Adrenal gland (tissue), 19 donors: ENCODE results near the gene CNOT6. TPM values are rescaled to one million over a fixed set of nuclear protein-coding genes. Genes with fewer than 3 reads are reported as not detected.
"Not testable (repeated sequence)": the region's sequence is repeated elsewhere in the genome, so short reads cannot be mapped to it uniquely, and the experiment has no call there.

ENCODE experiments used
- DNase-seq, 7 donors: peaks; one replicate each; pipeline ENCODE4 v3.0.0-alpha.2; 2019 to 2020
- H3K27ac ChIP-seq, 5 donors: fragments of 200-600 bp; sonication (generic) in 4 of 5; 1 replicate in 3 of 5; 2 replicates in 2 of 5; pipeline versions ENCODE4 v1.5.1 to v1.8.0; 2016 to 2020; ENCODE audit warnings: mild to moderate bottlenecking in 1 of 5
- H3K27me3 ChIP-seq: fragments of 200-600 bp; 2 replicates; pipeline ENCODE4 v1.8.0; 2021
- H3K36me3 ChIP-seq, 2 donors: fragments of 200-600 bp; replicated peaks in 1 of 2; 1 replicate in 1 of 2; 2 replicates in 1 of 2; pipeline versions ENCODE4 v1.5.1 to v1.8.0; 2018 to 2022
- H3K4me1 ChIP-seq, 2 donors: fragments of 200-600 bp; replicated peaks in 1 of 2; 1 replicate in 1 of 2; 2 replicates in 1 of 2; pipeline versions ENCODE4 v1.5.1 to v1.8.0; 2018 to 2021
- H3K4me3 ChIP-seq, 4 donors: fragments of 200-600 bp; sonication (generic) in 3 of 4; one replicate each; pipeline ENCODE4 v1.5.1; 2016 to 2018
- H3K9me3 ChIP-seq, 3 donors: fragments of 200-600 bp; sonication (generic) in 1 of 3; replicated peaks in 1 of 3; 1 replicate in 2 of 3; 2 replicates in 1 of 3; pipeline versions ENCODE4 v1.5.1 to v1.8.0; 2016 to 2021
- CTCF ChIP-seq, 6 experiments: fragments of 450-650 bp in 4 of 6; fragments of 200-600 bp in 2 of 6; sonication (generic) in 1 of 6; IDR thresholded peaks; 1 replicate in 5 of 6; 2 replicates in 1 of 6; pipeline versions ENCODE4 v1.5.1 to v1.8.0; 2016 to 2021; ENCODE audit warnings: antibody characterized with exemption in 6 of 6, mild to moderate bottlenecking in 2 of 6, moderate library complexity in 1 of 6
- POLR2A ChIP-seq, 2 donors: fragments of 450-650 bp; IDR thresholded peaks; one replicate each; pipeline ENCODE4 v1.6.1; 2017; ENCODE audit warnings: antibody characterized with exemption in 2 of 2, mild to moderate bottlenecking in 2 of 2, moderate library complexity in 1 of 2
- WGBS, 4 donors: extraction: QIAGEN DNeasy Blood & Tissue Kit in 2 of 4; methylation state at CpG; one replicate each; pipeline versions ENCODE4 v1.1.5 to v1.1.7; 2013 to 2017; 5-methylcytosine and 5-hydroxymethylcytosine counted together
- intact Hi-C, 2 donors: fragments of 100-400 bp; cut with DNase I; formaldehyde crosslinking; loops; one replicate each; pipeline versions ENCODE4 v1.14.1 to v1.15.0; 2022 to 2023
- long read RNA-seq, 10 donors: library from polyadenylated mRNA in 3 of 10; unstranded in 2 of 10; stranded (forward) in 1 of 10; transcript quantifications; one replicate each; pipeline ENCODE4 v2.0.0 and lab custom pipeline, GENCODE V29; 2021 to 2026
- polyA plus RNA-seq, 3 donors: library from polyadenylated mRNA; stranded (reverse); fragments of 200-250 nt in 2 of 3; fragments of 350-450 nt in 1 of 3; fragmentation: Illumina TruSeq in 1 of 3; extraction: RNeasy Lipid Tissue Mini Kit (QIAGEN cat#74804) in 1 of 3; gene quantifications; one replicate each; pipeline ENCODE4 v1.2.3, GENCODE V29; 2013 to 2014
- total RNA-seq, 9 donors: library from RNA; depleted of rRNA in 4 of 9; stranded (reverse); fragments of >200 nt in 4 of 9; fragments of 120-200 nt in 1 of 9; fragmentation: NEBNext Ultra II Directional in 1 of 9; extraction: Animal tissue kit (Norgen Biotek cat#: 25700) in 1 of 9; gene quantifications; one replicate each; pipeline versions ENCODE4 v1.1.0 to v1.2.4, GENCODE V29; 2013 to 2023
- donor health status: healthy with polysubstance abuse.
- donor health status: Bipolar disorder and iron deficiency.
- donor health status: DM: yes; HTN: yes; CAD: no.
- donor health status: DM: no; HTN: no; CAD: no.
- donor health status: DM: no; HTN: no; CAD: no.
- donor health status: DM: yes; HTN: yes; CAD: no.

Gene CNOT6
- 10 to 100 TPM in 5 of 9 donors, 1 to 10 TPM in 4; 6.9 to 19.9 (median 13.1) TPM for total RNA-seq
- polyA plus RNA-seq: 10 to 100 TPM in 1 of 3 donors, 1 to 10 TPM in 2; 4.4 to 16.9 (median 6.3) TPM
- long read RNA-seq, donor 1, full-length matches to known transcripts: 3 of 3 reads
- long read RNA-seq, donor 1, partial matches to known transcripts: 0 of 3 reads
- long read RNA-seq, donor 1, other reads (novel, unspliced or antisense): 0 of 3 reads
- long read RNA-seq, donor 2, full-length matches to known transcripts: 3 of 3 reads
- long read RNA-seq, donor 2, partial matches to known transcripts: 0 of 3 reads
- long read RNA-seq, donor 2, other reads (novel, unspliced or antisense): 0 of 3 reads
- long read RNA-seq, donor 3, full-length matches to known transcripts: 1 of 1 reads
- long read RNA-seq, donor 3, partial matches to known transcripts: 0 of 1 reads
- long read RNA-seq, donor 3, other reads (novel, unspliced or antisense): 0 of 1 reads
- long read RNA-seq, donor 4: 0 reads
- long read RNA-seq, donor 5, full-length matches to known transcripts: 7 of 11 reads
- long read RNA-seq, donor 5, partial matches to known transcripts: 2 of 11 reads
- long read RNA-seq, donor 5, other reads (novel, unspliced or antisense): 2 of 11 reads
- long read RNA-seq, donor 6, partial matches to known transcripts: 1 of 1 reads
- long read RNA-seq, donor 6, other reads (novel, unspliced or antisense): 0 of 1 reads
- long read RNA-seq, donor 7: 0 reads
- long read RNA-seq, donor 8, full-length matches to known transcripts: 1 of 1 reads
- long read RNA-seq, donor 8, partial matches to known transcripts: 0 of 1 reads
- long read RNA-seq, donor 8, other reads (novel, unspliced or antisense): 0 of 1 reads
- long read RNA-seq, donor 9, full-length matches to known transcripts: 2 of 2 reads
- long read RNA-seq, donor 9, partial matches to known transcripts: 0 of 2 reads
- long read RNA-seq, donor 9, other reads (novel, unspliced or antisense): 0 of 2 reads
- long read RNA-seq, donor 10: 0 reads

GRCh38 chr5:180494060-180494509 is at the start of gene CNOT6:
Gene CNOT6 (plus strand): TSS chr5:180494379. CDS start chr5:180529277, 34,898 bp downstream.
- 0 to 2% (median 1%) methylated on average over 35 to 56 of the region's 56 CpGs for WGBS, 4 donors
- H3K4me3 ChIP-seq: peak within 1 kb of the TSS; percentile 41 to 98 (median 74)
- no peaks in the 10 kb centered on the region for H3K36me3 ChIP-seq
- H3K9me3 ChIP-seq: no peaks in the 10 kb centered on the region
- peaks cover 13 to 14% of the 10 kb centered on the region in 2 donors for H3K4me1 ChIP-seq
- DNase-seq: peak; percentile 92 to 96 (median 93)
- TF ChIP-seq CTCF (IDR thresholded peaks at IDR 0.05) (no peak), POLR2A (IDR thresholded peaks at IDR 0.05) (peak in 1 of 2 donors; percentile 79)
- H3K27me3 ChIP-seq: no peaks in the 10 kb centered on the region
- H3K27ac ChIP-seq: peak within 1 kb of the TSS; percentile 80 to 98 (median 90)
- intact Hi-C loops: no loop called here

GRCh38 chr5:180454752-180455151 is 39.4 kb upstream of the CNOT6 start:
- H3K27ac ChIP-seq: no peak overlapping the region
- no peak overlapping the region for H3K4me3 ChIP-seq
- H3K36me3 ChIP-seq: no peaks in the 10 kb centered on the region
- H3K27me3 ChIP-seq: peaks cover 8% of the 10 kb centered on the region
- H3K9me3 ChIP-seq: no peaks in the 10 kb centered on the region
- intact Hi-C loops: no loop called here
- no peak for DNase-seq
- TF ChIP-seq POLR2A (IDR thresholded peaks at IDR 0.05) (no peak), CTCF (IDR thresholded peaks at IDR 0.05) (no peak)
- 72 to 84% (median 81%) methylated on average over 2 of the region's 2 CpGs for WGBS, 4 donors
- H3K4me1 ChIP-seq: no peaks in the 10 kb centered on the region

GRCh38 chr5:180455872-180456271 is 38.3 kb upstream of the CNOT6 start:
- H3K27ac ChIP-seq: no peak overlapping the region
- intact Hi-C loops: no loop called here
- no peaks in the 10 kb centered on the region for H3K4me1 ChIP-seq
- TF ChIP-seq CTCF (IDR thresholded peaks at IDR 0.05) (no peak), POLR2A (IDR thresholded peaks at IDR 0.05) (no peak)
- H3K4me3 ChIP-seq: no peak overlapping the region
- no peak for DNase-seq
- peaks cover 8% of the 10 kb centered on the region for H3K27me3 ChIP-seq
- WGBS, 4 donors: 50 to 78% (median 63%) methylated on average over 1 of the region's 1 CpG
- no peaks in the 10 kb centered on the region for H3K9me3 ChIP-seq
- no peaks in the 10 kb centered on the region for H3K36me3 ChIP-seq

GRCh38 chr5:180456792-180457191 is 37.4 kb upstream of the CNOT6 start:
- no peak overlapping the region for H3K27ac ChIP-seq
- no peak for DNase-seq
- H3K4me3 ChIP-seq: no peak overlapping the region
- peaks cover 8% of the 10 kb centered on the region for H3K27me3 ChIP-seq
- H3K36me3 ChIP-seq: no peaks in the 10 kb centered on the region
- WGBS, 4 donors: 41 to 63% (median 47%) methylated on average over 3 of the region's 3 CpGs
- intact Hi-C loops: no loop called here
- no peak for TF ChIP-seq CTCF (IDR thresholded peaks at IDR 0.05)
- TF ChIP-seq POLR2A (IDR thresholded peaks at IDR 0.05): no peak
- H3K9me3 ChIP-seq: no peaks in the 10 kb centered on the region
- H3K4me1 ChIP-seq: no peaks in the 10 kb centered on the region

- H3K9me3 ChIP-seq, intact Hi-C loops, H3K27me3 ChIP-seq, H3K4me1 ChIP-seq, DNase-seq, H3K4me3 ChIP-seq, H3K36me3 ChIP-seq, H3K27ac ChIP-seq: not testable (repeated sequence)
- WGBS, 4 donors: 94 to 96% (median 95%) methylated on average over 18 to 61 of the region's 61 CpGs
These were observed 35.1 kb upstream of the CNOT6 start for GRCh38 chr5:180458852-180459673.
